Central memory CD8-positive, alpha-beta T cell (primary cell): Measurements from ENCODE around the gene PARP15.

Experiments used
- ATAC-seq: fragments of 150-1000 bp; cut with Tn5 transposase; replicated peaks from 2 replicates; pipeline ENCODE4 v1.10.0; 2022; ENCODE audit warnings: mild to moderate bottlenecking, moderate FRiP score, moderate number of reproducible peaks; ENCODE audit not compliant: poor library complexity, severe bottlenecking; ENCODE audit errors: extremely low read depth
- DNase-seq, 2 donors: peaks; one replicate each; pipeline ENCODE4 v3.0.0; 2021; ENCODE audit warnings: low spot score in 2 of 2
- H3K27ac Mint-ChIP-seq: one replicate; pipeline ENCODE4 v1.8.0; 2022; ENCODE audit warnings: low read depth, mild to moderate bottlenecking, moderate library complexity, mixed read lengths
- H3K27me3 Mint-ChIP-seq: one replicate; pipeline ENCODE4 v1.8.0; 2022; ENCODE audit warnings: mixed read lengths
- H3K36me3 Mint-ChIP-seq: one replicate; pipeline ENCODE4 v1.8.0; 2022; ENCODE audit warnings: mild to moderate bottlenecking, moderate library complexity, mixed read lengths; ENCODE audit not compliant: insufficient read depth
- H3K4me1 Mint-ChIP-seq: one replicate; pipeline ENCODE4 v1.8.0; 2022; ENCODE audit warnings: mixed read lengths
- H3K4me3 Mint-ChIP-seq: one replicate; pipeline ENCODE4 v1.8.0; 2022; ENCODE audit warnings: mild to moderate bottlenecking, moderate library complexity, mixed read lengths
- H3K9me3 Mint-ChIP-seq: one replicate; pipeline ENCODE4 v1.8.0; 2022; ENCODE audit warnings: mixed read lengths

Gene PARP15

DNA sequence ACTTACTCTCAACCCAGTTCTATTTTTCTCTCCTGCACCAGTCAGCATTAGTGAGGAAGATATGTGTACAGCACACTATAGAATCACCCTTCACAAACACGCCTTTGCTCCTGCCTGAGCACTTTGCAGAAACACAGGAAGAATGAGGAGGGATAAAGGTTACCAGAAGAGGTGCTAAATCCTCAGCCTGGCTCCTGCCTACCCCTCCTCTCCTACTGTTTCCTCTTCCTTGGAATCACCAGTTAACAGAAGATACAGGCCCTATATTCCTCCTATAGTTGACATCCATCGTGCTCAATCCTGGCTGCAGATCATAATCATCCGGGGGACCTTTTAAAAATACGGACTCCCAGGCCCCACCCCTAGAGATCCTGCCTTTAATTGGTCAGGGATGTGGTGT lies 28.9 kb downstream of the PARP15 start:
- Mint-ChIP-seq H3K27me3 (no peaks in the 10 kb centered on the region), H3K4me1 (peaks cover 16% of the 10 kb centered on the region), H3K9me3 (no peaks in the 10 kb centered on the region), H3K27ac (no peak overlapping the region), H3K36me3 (peaks cover 15% of the 10 kb centered on the region), H3K4me3 (no peak overlapping the region)
- no peak for ATAC-seq
- no peak for DNase-seq

- peaks cover 7% of the 10 kb centered on the region for H3K4me1 Mint-ChIP-seq
- H3K9me3 Mint-ChIP-seq: no peaks in the 10 kb centered on the region
- no peak overlapping the region for H3K4me3 Mint-ChIP-seq
- ATAC-seq (no peak), DNase-seq (no peak)
- H3K36me3 Mint-ChIP-seq: peaks cover 30% of the 10 kb centered on the region
- H3K27me3 Mint-ChIP-seq: no peaks in the 10 kb centered on the region
- peak overlapping the region; percentile 92 for H3K27ac Mint-ChIP-seq
Measured at GRCh38 chr3:122608916-122609315, 31.5 kb downstream of the PARP15 start.

DNA sequence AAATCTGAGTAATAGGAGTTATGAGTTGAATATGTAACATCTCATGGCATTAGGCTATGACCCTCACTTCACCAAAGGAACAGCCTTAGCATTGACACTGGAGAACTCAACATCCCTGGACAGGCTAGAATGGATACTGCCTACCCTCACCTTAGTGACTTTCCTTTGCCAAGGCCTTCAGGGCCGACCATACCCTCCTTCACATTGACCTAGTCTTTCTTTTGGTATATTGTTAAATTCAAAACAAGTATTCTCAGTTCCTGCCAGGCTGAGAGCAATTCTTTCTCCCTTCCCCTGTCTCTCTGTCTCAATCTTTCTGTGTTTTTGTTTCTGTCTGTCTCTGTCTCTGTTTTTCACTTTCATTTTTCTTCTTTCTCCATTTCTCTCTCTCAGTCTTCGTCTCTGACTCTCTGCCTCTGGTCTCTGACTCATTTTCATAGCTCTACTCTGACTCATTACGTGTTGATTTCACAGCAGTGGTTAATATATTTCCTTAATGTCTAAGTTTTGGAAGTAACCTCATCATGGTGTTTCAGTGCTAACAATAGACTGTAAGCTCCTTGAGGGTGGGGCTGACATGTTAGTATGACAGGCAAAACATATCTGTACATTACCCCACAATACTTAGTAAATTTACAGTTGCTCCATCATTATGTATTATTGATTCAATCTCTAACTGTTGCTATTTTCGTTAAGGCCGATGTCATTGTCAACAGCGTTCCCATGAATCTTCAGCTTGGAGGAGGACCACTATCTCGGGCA lies 32.5 kb downstream of the PARP15 start:
- Mint-ChIP-seq H3K4me3 (peak overlapping the region; percentile 3), H3K36me3 (peaks cover 33% of the 10 kb centered on the region), H3K4me1 (peaks cover 7% of the 10 kb centered on the region), H3K9me3 (no peaks in the 10 kb centered on the region), H3K27ac (peak overlapping the region; percentile 92), H3K27me3 (no peaks in the 10 kb centered on the region)
- DNase-seq (no peak), ATAC-seq (peak; percentile 90)

DNA sequence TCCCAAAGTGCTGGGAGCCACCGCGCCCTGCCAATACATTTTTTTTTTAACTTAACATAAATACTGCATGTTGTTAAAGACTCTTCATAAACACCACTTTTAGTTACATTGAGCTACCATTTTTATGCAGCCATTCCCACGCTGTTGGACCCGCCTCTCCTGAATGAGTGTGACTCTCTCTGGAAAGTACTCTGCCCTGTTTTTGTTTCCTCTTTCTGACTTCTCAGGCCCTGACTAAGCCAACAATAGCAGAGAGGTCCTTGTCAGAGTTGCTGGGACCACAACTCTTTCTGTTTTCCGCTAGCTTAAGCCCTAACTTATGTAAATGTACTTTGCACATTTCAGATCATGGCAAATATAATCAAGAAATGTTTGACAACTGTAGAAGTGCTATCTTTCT lies 35.2 kb downstream of the PARP15 start:
- DNase-seq (no peak), ATAC-seq (no peak)
- Mint-ChIP-seq H3K27ac (no peak overlapping the region), H3K27me3 (no peaks in the 10 kb centered on the region), H3K4me1 (peaks cover 7% of the 10 kb centered on the region), H3K4me3 (no peak overlapping the region), H3K9me3 (no peaks in the 10 kb centered on the region), H3K36me3 (peaks cover 49% of the 10 kb centered on the region)

- Mint-ChIP-seq H3K27ac (no peak overlapping the region), H3K9me3 (no peaks in the 10 kb centered on the region), H3K4me3 (no peak overlapping the region), H3K27me3 (no peaks in the 10 kb centered on the region), H3K36me3 (peaks cover 49% of the 10 kb centered on the region), H3K4me1 (peaks cover under 1% of the 10 kb centered on the region)
- ATAC-seq (no peak), DNase-seq (no peak)
Measured at GRCh38 chr3:122615303-122615702, 37.9 kb downstream of the PARP15 start.

GRCh38 chr3:122618614-122619013 lies 41.2 kb downstream of the PARP15 start:
- ATAC-seq (no peak), DNase-seq (no peak)
- Mint-ChIP-seq H3K27ac (no peak overlapping the region), H3K4me1 (no peaks in the 10 kb centered on the region), H3K9me3 (no peaks in the 10 kb centered on the region), H3K27me3 (no peaks in the 10 kb centered on the region), H3K36me3 (peaks cover 45% of the 10 kb centered on the region), H3K4me3 (no peak overlapping the region)

- Mint-ChIP-seq H3K4me3 (no peak overlapping the region), H3K27ac (no peak overlapping the region), H3K9me3 (no peaks in the 10 kb centered on the region), H3K27me3 (no peaks in the 10 kb centered on the region), H3K36me3 (peaks cover 43% of the 10 kb centered on the region), H3K4me1 (no peaks in the 10 kb centered on the region)
- ATAC-seq (no peak), DNase-seq (no peak)
Measured at GRCh38 chr3:122619040-122619439, 41.6 kb downstream of the PARP15 start.

GRCh38 chr3:122620399-122620798 lies 42.9 kb downstream of the PARP15 start:
- no peak overlapping the region for H3K27ac Mint-ChIP-seq
- H3K9me3 Mint-ChIP-seq: no peaks in the 10 kb centered on the region
- peaks cover 40% of the 10 kb centered on the region for H3K36me3 Mint-ChIP-seq
- DNase-seq (no peak), ATAC-seq (no peak)
- no peak overlapping the region for H3K4me3 Mint-ChIP-seq
- H3K27me3 Mint-ChIP-seq: no peaks in the 10 kb centered on the region
- H3K4me1 Mint-ChIP-seq: no peaks in the 10 kb centered on the region

GRCh38 chr3:122621112-122621511 lies 43.7 kb downstream of the PARP15 start:
- DNase-seq (no peak), ATAC-seq (no peak)
- no peak overlapping the region for H3K4me3 Mint-ChIP-seq
- H3K9me3 Mint-ChIP-seq: no peaks in the 10 kb centered on the region
- H3K36me3 Mint-ChIP-seq: peaks cover 37% of the 10 kb centered on the region
- H3K27me3 Mint-ChIP-seq: no peaks in the 10 kb centered on the region
- H3K4me1 Mint-ChIP-seq: no peaks in the 10 kb centered on the region
- H3K27ac Mint-ChIP-seq: no peak overlapping the region

GRCh38 chr3:122623031-122623829 lies 45.8 kb downstream of the PARP15 start:
- Mint-ChIP-seq H3K27ac (peak overlapping the region; percentile 39), H3K4me3 (no peak overlapping the region), H3K4me1 (no peaks in the 10 kb centered on the region), H3K27me3 (no peaks in the 10 kb centered on the region), H3K9me3 (no peaks in the 10 kb centered on the region), H3K36me3 (peaks cover 37% of the 10 kb centered on the region)
- ATAC-seq: no peak
- no peak for DNase-seq

GRCh38 chr3:122626515-122627180 lies 49.2 kb downstream of the PARP15 start:
- H3K27me3 Mint-ChIP-seq: no peaks in the 10 kb centered on the region
- DNase-seq (no peak), ATAC-seq (no peak)
- no peaks in the 10 kb centered on the region for H3K9me3 Mint-ChIP-seq
- no peak overlapping the region for H3K27ac Mint-ChIP-seq
- peaks cover 31% of the 10 kb centered on the region for H3K36me3 Mint-ChIP-seq
- no peaks in the 10 kb centered on the region for H3K4me1 Mint-ChIP-seq
- H3K4me3 Mint-ChIP-seq: no peak overlapping the region

- no peaks in the 10 kb centered on the region for H3K9me3 Mint-ChIP-seq
- H3K36me3 Mint-ChIP-seq: peaks cover 25% of the 10 kb centered on the region
- no peak for DNase-seq
- H3K27me3 Mint-ChIP-seq: no peaks in the 10 kb centered on the region
- no peak overlapping the region for H3K27ac Mint-ChIP-seq
- H3K4me1 Mint-ChIP-seq: no peaks in the 10 kb centered on the region
- no peak for ATAC-seq
- H3K4me3 Mint-ChIP-seq: no peak overlapping the region
Measured at GRCh38 chr3:122627301-122627700, 49.9 kb downstream of the PARP15 start.
